HCEC 1CT (cell line): ENCODE data around the gene LPAR6.

Experiments used
- DNase-seq: peaks from one replicate; pipeline ENCODE4 v3.0.0-alpha.2; 2017

Gene LPAR6

GRCh38 chr13:48414501-48414900 lies 1.6 kb upstream of the LPAR6 start:
- DNase-seq = no peak

- DNase-seq = peak; percentile 31
Measured at GRCh38 chr13:48411841-48412531, 927 bp downstream of the LPAR6 start.

- no peak for DNase-seq
Measured at GRCh38 chr13:48411147-48411794, 1.6 kb downstream of the LPAR6 start.

- DNase-seq = no peak
Measured at GRCh38 chr13:48410199-48410598, 2.7 kb downstream of the LPAR6 start.

GRCh38 chr13:48405875-48406274 lies 7.0 kb downstream of the LPAR6 start:
- DNase-seq = no peak

GRCh38 chr13:48404952-48405351 lies 8.0 kb downstream of the LPAR6 start:
- DNase-seq = no peak

GRCh38 chr13:48403913-48404312 lies 9.0 kb downstream of the LPAR6 start:
- DNase-seq = no peak

GRCh38 chr13:48403151-48403631 lies 9.7 kb downstream of the LPAR6 start:
- DNase-seq = no peak

GRCh38 chr13:48402325-48402932 lies 10.5 kb downstream of the LPAR6 start:
- no peak for DNase-seq

- no peak for DNase-seq
Measured at GRCh38 chr13:48401480-48401879, 11.4 kb downstream of the LPAR6 start.

- peak; percentile 62 for DNase-seq
Measured at GRCh38 chr13:48400850-48401291, 12.0 kb downstream of the LPAR6 start.

GRCh38 chr13:48400090-48400694 lies 12.7 kb downstream of the LPAR6 start:
- DNase-seq = peak; percentile 15

- peak; percentile 38 for DNase-seq
Measured at GRCh38 chr13:48398450-48399095, 14.3 kb downstream of the LPAR6 start.

- no peak for DNase-seq
Measured at GRCh38 chr13:48397744-48398143, 15.2 kb downstream of the LPAR6 start.

GRCh38 chr13:48393698-48394085 lies 19.2 kb downstream of the LPAR6 start:
- DNase-seq = no peak

- DNase-seq = no peak
Measured at GRCh38 chr13:48393030-48393697, 19.7 kb downstream of the LPAR6 start.

GRCh38 chr13:48391257-48391656 lies 21.7 kb downstream of the LPAR6 start:
- no peak for DNase-seq

- no peak for DNase-seq
Measured at GRCh38 chr13:48386816-48387215, 26.1 kb downstream of the LPAR6 start.

GRCh38 chr13:48383384-48383783 lies 29.5 kb downstream of the LPAR6 start:
- no peak for DNase-seq

GRCh38 chr13:48380581-48380980 lies 32.3 kb downstream of the LPAR6 start:
- no peak for DNase-seq

GRCh38 chr13:48377857-48378256 lies 35.1 kb downstream of the LPAR6 start:
- no peak for DNase-seq

- DNase-seq = no peak
Measured at GRCh38 chr13:48370815-48371214, 42.1 kb downstream of the LPAR6 start.

GRCh38 chr13:48369988-48370387 lies 42.9 kb downstream of the LPAR6 start:
- no peak for DNase-seq
